Endothelial cell of umbilical vein (primary cell): Measurements from ENCODE around the gene PHACTR2. TPM values are rescaled to one million over a fixed set of nuclear protein-coding genes. Genes with fewer than 3 reads are reported as not detected.

Experiments used
- BruUV-seq: library from RNA; stranded (reverse); fragments of 400-500 nt; replicated peaks from 2 replicates; lab custom pipeline; 2021; lab: Mats Ljungman, UMichigan
- CTCF ChIA-PET: fragments of 300-600, 350-600 bp; sonication (Branson Sonifier 250); formaldehyde crosslinking; loops from one replicate; lab custom pipeline; 2021; ENCODE audit warnings: antibody characterized with exemption, inconsistent platforms; lab: Charles Lee
- POLR2A ChIA-PET: fragments of 300-600, 350-600 bp; sonication (Branson Sonifier 250); formaldehyde crosslinking; loops from one replicate; lab custom pipeline; 2021; ENCODE audit warnings: antibody characterized with exemption, inconsistent platforms; lab: Charles Lee
- DNase-seq: peaks from one replicate; pipeline ENCODE4 v3.0.0-alpha.2; 2011; ENCODE audit warnings: low read depth, low spot score
- FAIRE-seq: peaks from 2 replicates; lab custom pipeline; 2011; peaks lifted over from hg19 to GRCh38; lab: Jason Lieb, UNC
- H2AFZ ChIP-seq: 2 replicates; pipeline ENCODE4 v1.6.0; 2012; ENCODE audit warnings: low read depth, low read length, control low read depth, inconsistent platforms
- H3K27ac ChIP-seq: 2 replicates; pipeline ENCODE4 v1.5.1; 2011; ENCODE audit warnings: low read depth, mild to moderate bottlenecking, control low read depth, low read length, moderate library complexity; ENCODE audit not compliant: insufficient read depth
- H3K27me3 ChIP-seq, 2 experiments: 2 replicates each; pipeline versions ENCODE4 v1.6.0 to v1.6.1; 2011; ENCODE audit warnings: low read length in 2 of 2, mixed read lengths in 1 of 2; ENCODE audit not compliant: control insufficient read depth in 2 of 2, insufficient read depth in 2 of 2
- H3K36me3 ChIP-seq, 2 experiments: 2 replicates in 1 of 2; 3 replicates in 1 of 2; pipeline ENCODE4 v1.5.1; 2011; ENCODE audit warnings: low read length in 2 of 2, mild to moderate bottlenecking in 1 of 2, moderate library complexity in 1 of 2; ENCODE audit not compliant: control insufficient read depth in 2 of 2, insufficient read depth in 2 of 2; ENCODE audit errors: extremely low read depth in 1 of 2
- H3K4me1 ChIP-seq: 3 replicates; pipeline ENCODE4 v1.5.1; 2011; ENCODE audit warnings: mild to moderate bottlenecking, low read length; ENCODE audit not compliant: control insufficient read depth, insufficient read depth; ENCODE audit errors: extremely low read depth
- H3K4me2 ChIP-seq: 2 replicates; pipeline ENCODE4 v1.6.1; 2011; ENCODE audit warnings: low read length, control low read depth, mixed read lengths; ENCODE audit not compliant: insufficient read depth
- H3K4me3 ChIP-seq, 3 experiments: fragments of 200-600 bp in 1 of 3; sonication (generic), shearing (Covaris generic) in 1 of 3; replicated peaks in 1 of 3; 2 replicates each; pipeline ENCODE4 v1.5.1; 2011 to 2016; ENCODE audit warnings: control low read depth in 3 of 3, low read length in 3 of 3, mild to moderate bottlenecking in 2 of 3, inconsistent platforms in 1 of 3, low read depth in 1 of 3, moderate library complexity in 1 of 3; ENCODE audit not compliant: insufficient read depth in 1 of 3
- H3K79me2 ChIP-seq: 2 replicates; pipeline ENCODE4 v1.6.0; 2012; ENCODE audit warnings: low read length, inconsistent platforms; ENCODE audit not compliant: control insufficient read depth, insufficient read depth
- H3K9ac ChIP-seq: replicated peaks from 2 replicates; pipeline ENCODE3; 2011; ENCODE audit warnings: low read length, control low read depth; ENCODE audit not compliant: insufficient read depth; ENCODE audit errors: extremely low read depth
- H3K9me1 ChIP-seq: replicated peaks from 3 replicates; pipeline ENCODE4 v1.6.0; 2011; ENCODE audit warnings: mild to moderate bottlenecking, low read length; ENCODE audit not compliant: control insufficient read depth, insufficient read depth; ENCODE audit errors: extremely low read depth
- H3K9me3 ChIP-seq: replicated peaks from 2 replicates; pipeline ENCODE4 v1.5.1; 2012; ENCODE audit warnings: low read length, inconsistent platforms; ENCODE audit not compliant: control insufficient read depth, insufficient read depth
- H4K20me1 ChIP-seq: replicated peaks from 2 replicates; pipeline ENCODE3; 2011; ENCODE audit warnings: mild to moderate bottlenecking, low read length; ENCODE audit not compliant: control insufficient read depth, insufficient read depth; ENCODE audit errors: extremely low read depth
- CTCF ChIP-seq, 2 donors: IDR thresholded peaks; 1 replicate in 1 of 2; 2 replicates in 1 of 2; pipeline ENCODE4 v1.5.1; 2011; ENCODE audit warnings: low read length in 2 of 2, mild to moderate bottlenecking in 2 of 2, moderate library complexity in 2 of 2, control low read depth in 1 of 2, inconsistent platforms in 1 of 2, low read depth in 1 of 2; ENCODE audit not compliant: insufficient read depth in 1 of 2; ENCODE audit errors: extremely low read depth in 1 of 2
- EZH2 ChIP-seq: IDR thresholded peaks from 2 replicates; pipeline ENCODE4 v1.6.1; 2012; ENCODE audit warnings: borderline replicate concordance, low read depth, mild to moderate bottlenecking, moderate library complexity, low read length, inconsistent platforms; ENCODE audit not compliant: severe bottlenecking
- FOS ChIP-seq: IDR thresholded peaks from 2 replicates; pipeline ENCODE4 v1.6.1; 2011; ENCODE audit warnings: mild to moderate bottlenecking, low read length, moderate library complexity, borderline replicate concordance; ENCODE audit not compliant: insufficient read depth
- GATA2 ChIP-seq: IDR thresholded peaks from 2 replicates; pipeline ENCODE4 v1.7.0; 2011; ENCODE audit warnings: low read depth, mild to moderate bottlenecking, moderate library complexity, mixed read lengths, low read length; ENCODE audit not compliant: insufficient read length, insufficient read depth
- MAX ChIP-seq: IDR thresholded peaks from 2 replicates; pipeline ENCODE4 v1.6.1; 2011; ENCODE audit not compliant: insufficient read depth, insufficient read length
- MYC ChIP-seq: IDR thresholded peaks from one replicate; pipeline ENCODE4 v1.6.1; 2011; ENCODE audit warnings: mild to moderate bottlenecking, low read depth, low read length
- POLR2A ChIP-seq: IDR thresholded peaks from 2 replicates; pipeline ENCODE4 v1.6.1; 2012; ENCODE audit warnings: low read depth, mild to moderate bottlenecking, control low read depth, low read length
- POLR2AphosphoS5 ChIP-seq: IDR thresholded peaks from 2 replicates; pipeline ENCODE4 v1.6.1; 2012; ENCODE audit warnings: low read depth, mild to moderate bottlenecking, control low read depth, low read length, moderate library complexity; ENCODE audit not compliant: insufficient read depth
- dilution Hi-C: fragments of 300-500 bp; cut with MboI; formaldehyde crosslinking; loops from one replicate; pipeline ENCODE4 v1.15.0; 2019; ENCODE audit warnings: low sequenced_read_pairs; ENCODE audit not compliant: extremely low pct_ligation_motif_present
- intact Hi-C: fragments of 100-400 bp; cut with micrococcal nuclease; formaldehyde crosslinking; loops from one replicate; pipeline ENCODE4 v1.10.0; 2022
- polyA plus RNA-seq, 4 experiments: library from polyadenylated mRNA; depleted of rRNA in 3 of 4; stranded (reverse) in 3 of 4; unstranded in 1 of 4; fragments of >200 nt; gene quantifications; 2 replicates each; pipeline versions ENCODE4 v1.2.1 to v1.2.3, GENCODE V29; 2011 to 2012; ENCODE audit warnings: missing spikeins in 1 of 4
- total RNA-seq: library from RNA; stranded (reverse); gene quantifications from 2 replicates; pipeline ENCODE4 v1.2.3, GENCODE V29; 2021

The PHACTR2 gene
- total and polyA plus RNA-seq, 2 donors (not counting 3 experiments of a cell fraction or from before 2014, with no cell fraction given): 16.3 to 178 TPM

- Histone ChIP-seq H3K79me2 (no peaks in the 10 kb centered on the region), H3K27me3 (no peaks in the 10 kb centered on the region), H3K4me1 (no peaks in the 10 kb centered on the region), H3K36me3 (no peaks in the 10 kb centered on the region), H3K9me3 (no peaks in the 10 kb centered on the region), H3K27ac (no peak overlapping the region), H3K9ac (no peak overlapping the region), H3K4me3 (no peak overlapping the region), H4K20me1 (no peaks in the 10 kb centered on the region), H3K4me2 (no peak overlapping the region), H2AFZ (no peak overlapping the region), H3K9me1 (no peaks in the 10 kb centered on the region)
- BruUV-seq: no TSS peak
- DNase-seq: no peak
- CTCF ChIA-PET: interaction anchor here (1.2 kb wide), 1 partner anchor 42 kb away, joined by 3 read pairs; no protein-coding TSS in a partner anchor
- intact Hi-C loops: no loop called here
- POLR2A ChIA-PET: no interaction called here
- dilution Hi-C loops: no loop called here
- FAIRE-seq: no peak
- TF ChIP-seq MAX: no peak
- TF ChIP-seq MYC: no peak
- no peak for TF ChIP-seq CTCF (IDR thresholded peaks at IDR 0.05; ENCODE audit: extremely low read depth in 1 of 2, insufficient read depth in 1 of 2, low read depth in 1 of 2, low read length in 2 of 2)
- TF ChIP-seq POLR2AphosphoS5: no peak
- TF ChIP-seq GATA2: no peak
- TF ChIP-seq POLR2A: no peak
- no peak for TF ChIP-seq EZH2
- TF ChIP-seq FOS: no peak
Measured at GRCh38 chr6:143634486-143634885, 43.3 kb upstream of the PHACTR2 start.
